SK-N-SH (cell line): ENCODE results near the gene GDPD1. TPM values are rescaled to one million over a fixed set of nuclear protein-coding genes. Genes with fewer than 3 reads are reported as not detected.
A peak's percentile ranks its signal among the peaks of the same experiment; 100 is the strongest.

Experiments
- CTCF ChIA-PET: fragments of 300-600, 350-600 bp; formaldehyde crosslinking; extraction: SDS; loops from one replicate; lab custom pipeline; 2021; lab: Yijun Ruan, JAX
- POLR2A ChIA-PET: fragments of 350-600 bp; sonication (Branson Sonifier 250); formaldehyde crosslinking; extraction: SDS; loops from one replicate; lab custom pipeline; 2020; ENCODE audit warnings: antibody characterized with exemption, inconsistent platforms; lab: Yijun Ruan, JAX
- DNase-seq: peaks from one replicate; pipeline ENCODE4 v3.0.0; 2012
- H2AFZ ChIP-seq: fragments of 200-600 bp; sonication (generic); 2 replicates; pipeline ENCODE4 v1.8.1; 2016; ENCODE audit warnings: antibody characterized with exemption, mild to moderate bottlenecking, low read depth
- H3F3A ChIP-seq: fragments of 200-600 bp; sonication (generic); replicated peaks from 2 replicates; pipeline ENCODE3; 2016; ENCODE audit warnings: antibody characterized with exemption, mild to moderate bottlenecking; ENCODE audit not compliant: insufficient read depth
- H3K27ac ChIP-seq, 2 experiments: fragments of 200-500 bp in 1 of 2; fragments of 200-600 bp in 1 of 2; sonication (Bioruptor generic) in 1 of 2; sonication (generic), shearing (Covaris generic) in 1 of 2; 2 replicates each; pipeline versions ENCODE4 v1.5.1 to v1.6.1; 2014 to 2016; ENCODE audit warnings: low read depth in 2 of 2, inconsistent platforms in 1 of 2, low read length in 1 of 2, mild to moderate bottlenecking in 1 of 2, mixed read lengths in 1 of 2
- H3K27me3 ChIP-seq: fragments of 200-600 bp; sonication (generic), shearing (Covaris generic); 2 replicates; pipeline ENCODE4 v1.6.1; 2016; ENCODE audit warnings: mixed run types; ENCODE audit not compliant: insufficient read depth
- H3K36me3 ChIP-seq, 2 experiments: fragments of 200-500 bp in 1 of 2; fragments of 200-600 bp in 1 of 2; sonication (Bioruptor generic) in 1 of 2; sonication (generic) in 1 of 2; replicated peaks in 1 of 2; 2 replicates each; pipeline versions ENCODE3 to v1.5.1; 2014 to 2016; ENCODE audit warnings: low read length in 1 of 2, mild to moderate bottlenecking in 1 of 2; ENCODE audit not compliant: insufficient read depth in 2 of 2, control insufficient read depth in 1 of 2
- H3K4me1 ChIP-seq, 2 experiments: fragments of 200-500 bp in 1 of 2; fragments of 200-600 bp in 1 of 2; sonication (Bioruptor generic) in 1 of 2; sonication (generic), shearing (Covaris generic) in 1 of 2; 2 replicates each; pipeline versions ENCODE4 v1.5.1 to v1.6.1; 2014 to 2016; ENCODE audit warnings: low read depth in 1 of 2, low read length in 1 of 2, mixed run types in 1 of 2; ENCODE audit not compliant: insufficient read depth in 2 of 2, control insufficient read depth in 1 of 2
- H3K4me2 ChIP-seq: fragments of 200-600 bp; sonication (generic), shearing (Covaris generic); 2 replicates; pipeline ENCODE4 v1.6.1; 2017; ENCODE audit warnings: mixed run types
- H3K4me3 ChIP-seq, 2 experiments: fragments of 200-500 bp in 1 of 2; fragments of 200-600 bp in 1 of 2; sonication (Bioruptor generic) in 1 of 2; sonication (generic), shearing (Covaris generic) in 1 of 2; 2 replicates each; pipeline versions ENCODE4 v1.5.1 to v1.8.1; 2014 to 2016; ENCODE audit warnings: low read depth in 2 of 2, inconsistent platforms in 1 of 2, low read length in 1 of 2, mild to moderate bottlenecking in 1 of 2, mixed read lengths in 1 of 2, moderate library complexity in 1 of 2
- H3K79me2 ChIP-seq: fragments of 200-600 bp; sonication (generic); 2 replicates; pipeline ENCODE4 v1.8.1; 2017; ENCODE audit warnings: mild to moderate bottlenecking; ENCODE audit not compliant: insufficient read depth
- H3K9ac ChIP-seq: fragments of 200-600 bp; sonication (generic); 2 replicates; pipeline ENCODE4 v1.6.1; 2017; ENCODE audit warnings: mixed run types
- H3K9me2 ChIP-seq: fragments of 200-600 bp; sonication (generic); 2 replicates; pipeline ENCODE4 v1.6.1; 2017; ENCODE audit warnings: mixed run types
- H3K9me3 ChIP-seq: fragments of 200-600 bp; sonication (generic); 2 replicates; pipeline ENCODE4 v1.6.1; 2017; ENCODE audit warnings: mixed run types, mild to moderate bottlenecking, moderate library complexity
- H4K20me1 ChIP-seq: fragments of 200-600 bp; sonication (generic); 2 replicates; pipeline ENCODE4 v1.6.1; 2017; ENCODE audit warnings: mild to moderate bottlenecking, mixed run types; ENCODE audit not compliant: insufficient read depth
- CTCF ChIP-seq: fragments of 200-600 bp; sonication (generic); IDR thresholded peaks from 2 replicates; pipeline ENCODE4 v1.6.1; 2017; ENCODE audit warnings: antibody characterized with exemption, mild to moderate bottlenecking, moderate library complexity
- EZH2phosphoT487 ChIP-seq: fragments of 200-600 bp; sonication (generic); IDR thresholded peaks from 2 replicates; pipeline ENCODE4 v1.6.1; 2017; ENCODE audit warnings: low read depth, mixed run types, mild to moderate bottlenecking, antibody characterized with exemption, moderate library complexity, borderline replicate concordance
- FOSL2 ChIP-seq: IDR thresholded peaks from 2 replicates; pipeline ENCODE4 v1.4.0; 2012; ENCODE audit warnings: low read depth, mild to moderate bottlenecking, moderate library complexity, borderline replicate concordance
- JUND ChIP-seq: IDR thresholded peaks from 2 replicates; pipeline ENCODE4 v1.4.0; 2012
- MEF2A ChIP-seq: IDR thresholded peaks from 2 replicates; pipeline ENCODE4 v1.4.0; 2012; ENCODE audit warnings: low read depth, borderline replicate concordance
- NFIC ChIP-seq: IDR thresholded peaks from 2 replicates; pipeline ENCODE4 v1.4.0; 2012; ENCODE audit warnings: borderline replicate concordance
- PBX3 ChIP-seq: IDR thresholded peaks from 2 replicates; pipeline ENCODE4; 2012
- POLR2AphosphoS5 ChIP-seq: IDR thresholded peaks from 2 replicates; pipeline ENCODE4 v1.6.1; 2012; ENCODE audit warnings: low read depth, low read length
- RXRA ChIP-seq: IDR thresholded peaks from 2 replicates; pipeline ENCODE4 v1.4.0; 2012; ENCODE audit warnings: low read depth, mild to moderate bottlenecking, borderline replicate concordance
- TCF12 ChIP-seq: IDR thresholded peaks from 2 replicates; pipeline ENCODE4 v1.4.0; 2012
- ZBTB33 ChIP-seq: IDR thresholded peaks from 2 replicates; pipeline ENCODE4 v1.4.0; 2012; ENCODE audit warnings: low read depth, borderline replicate concordance
- WGBS: methylation state at CpG from one replicate; pipeline ENCODE4 v1.1.6; 2017; ENCODE audit warnings: low lambda C conversion rate; 5-methylcytosine and 5-hydroxymethylcytosine counted together
- polyA plus RNA-seq, 3 experiments: library from polyadenylated mRNA; depleted of rRNA; stranded (reverse); fragments of >200 nt; gene quantifications; 2 replicates each; pipeline ENCODE4 v1.2.3, GENCODE V29; 2012
- TF ChIP-seq, protein P1 (sequence below): IDR thresholded peaks from 2 replicates; pipeline ENCODE4 v1.4.0; 2012; ENCODE audit warnings: low read depth
- TF ChIP-seq, protein P2 (sequence below): fragments of 150-350 bp; IDR thresholded peaks from 2 replicates; pipeline ENCODE4 v1.6.1; 2017; ENCODE audit warnings: antibody characterized with exemption, low read length, low read depth, borderline replicate concordance
- TF ChIP-seq, protein P3 (sequence below): IDR thresholded peaks from 2 replicates; pipeline ENCODE4 v1.6.1; 2012; ENCODE audit warnings: mild to moderate bottlenecking, low read depth, low read length, moderate library complexity
- TF ChIP-seq, protein P4 (sequence below): IDR thresholded peaks from 2 replicates; pipeline ENCODE4 v1.4.0; 2012; ENCODE audit warnings: low read depth, borderline replicate concordance

Gene GDPD1
- polyA plus RNA-seq, 1 of the 3 experiments (the other 2 are of a cell fraction) = 1.5 TPM

DNA sequence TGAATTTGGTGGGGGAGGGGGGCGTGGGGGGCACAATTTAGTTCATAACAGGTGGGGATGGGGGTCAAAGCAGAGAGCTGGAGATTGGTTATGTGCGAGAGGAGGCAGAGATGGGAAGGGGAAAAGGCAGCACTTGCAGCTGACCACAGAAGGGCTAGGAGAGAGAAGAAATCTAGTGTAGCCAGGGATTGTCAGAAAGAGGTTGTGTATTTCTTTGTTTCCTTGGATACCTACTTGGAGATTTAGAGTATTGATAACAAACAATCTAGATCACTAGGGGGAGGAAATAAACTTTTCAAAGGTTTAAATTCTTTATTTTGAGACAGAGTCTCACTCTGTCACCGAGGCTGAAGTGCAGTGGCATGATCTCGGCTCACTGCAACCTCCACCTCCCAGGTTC, 64.0 kb downstream of the GDPD1 start (continued):
- TF ChIP-seq ZBTB33 (no peak), NFIC (no peak), EZH2phosphoT487 (no peak), MEF2A (no peak), CTCF (no peak)

DNA sequence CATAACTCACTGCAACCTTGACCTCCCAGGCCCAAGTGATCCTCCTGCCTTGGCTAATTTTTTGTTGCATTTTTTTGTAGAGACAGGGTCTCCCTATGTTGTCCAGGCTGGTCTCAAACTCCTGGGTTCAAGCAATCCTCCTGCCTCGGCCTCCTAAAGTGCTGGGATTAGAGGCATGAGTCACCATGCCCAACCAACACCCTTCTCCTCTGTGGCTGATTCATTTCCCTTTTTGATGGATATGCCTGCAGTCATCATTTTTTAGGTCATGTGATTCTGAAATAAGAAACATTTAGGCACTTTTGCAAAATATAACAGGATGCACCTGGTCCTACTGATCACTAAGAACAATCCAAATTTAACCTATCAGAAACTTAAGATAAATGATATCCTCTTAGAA, 67.1 kb downstream of the GDPD1 start:
- Histone ChIP-seq H3K36me3 (no peaks in the 10 kb centered on the region), H3K27ac (no peak overlapping the region), H3K4me3 (no peak overlapping the region), H3K9me2 (no peaks in the 10 kb centered on the region), H3K9ac (no peak overlapping the region), H4K20me1 (no peaks in the 10 kb centered on the region), H3K27me3 (no peaks in the 10 kb centered on the region), H3K79me2 (no peaks in the 10 kb centered on the region), H3K4me2 (no peak overlapping the region), H3K9me3 (no peaks in the 10 kb centered on the region), H3F3A (peaks cover 8% of the 10 kb centered on the region), H3K4me1 (no peaks in the 10 kb centered on the region; a peak in 1 of 4 replicates), H2AFZ (0 out of 2 replicates have a peak overlapping the region, but pooled peaks have one; percentile 58)
- WGBS = 21% methylated on average over 1 of the region's 1 CpG
- DNase-seq = no peak
- POLR2A ChIA-PET = no interaction called here
- CTCF ChIA-PET = no interaction called here
- TF ChIP-seq FOSL2 (peak; percentile 77), MEF2A (no peak), PBX3 (0 out of 2 replicates have a peak, but pooled peaks have one; percentile 45), TCF12 (0 out of 2 replicates have a peak, but pooled peaks have one; percentile 6), EZH2phosphoT487 (no peak), RXRA (no peak), ZBTB33 (no peak), NFIC (no peak), POLR2AphosphoS5 (no peak), JUND (peak; percentile 49; the same call in 1 of the 2 replicates)
- TF ChIP-seq, protein P1, sequence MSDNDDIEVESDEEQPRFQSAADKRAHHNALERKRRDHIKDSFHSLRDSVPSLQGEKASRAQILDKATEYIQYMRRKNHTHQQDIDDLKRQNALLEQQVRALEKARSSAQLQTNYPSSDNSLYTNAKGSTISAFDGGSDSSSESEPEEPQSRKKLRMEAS = no peak
- TF ChIP-seq, protein P2, sequence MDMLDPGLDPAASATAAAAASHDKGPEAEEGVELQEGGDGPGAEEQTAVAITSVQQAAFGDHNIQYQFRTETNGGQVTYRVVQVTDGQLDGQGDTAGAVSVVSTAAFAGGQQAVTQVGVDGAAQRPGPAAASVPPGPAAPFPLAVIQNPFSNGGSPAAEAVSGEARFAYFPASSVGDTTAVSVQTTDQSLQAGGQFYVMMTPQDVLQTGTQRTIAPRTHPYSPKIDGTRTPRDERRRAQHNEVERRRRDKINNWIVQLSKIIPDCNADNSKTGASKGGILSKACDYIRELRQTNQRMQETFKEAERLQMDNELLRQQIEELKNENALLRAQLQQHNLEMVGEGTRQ = no peak
- TF ChIP-seq, protein P3, sequence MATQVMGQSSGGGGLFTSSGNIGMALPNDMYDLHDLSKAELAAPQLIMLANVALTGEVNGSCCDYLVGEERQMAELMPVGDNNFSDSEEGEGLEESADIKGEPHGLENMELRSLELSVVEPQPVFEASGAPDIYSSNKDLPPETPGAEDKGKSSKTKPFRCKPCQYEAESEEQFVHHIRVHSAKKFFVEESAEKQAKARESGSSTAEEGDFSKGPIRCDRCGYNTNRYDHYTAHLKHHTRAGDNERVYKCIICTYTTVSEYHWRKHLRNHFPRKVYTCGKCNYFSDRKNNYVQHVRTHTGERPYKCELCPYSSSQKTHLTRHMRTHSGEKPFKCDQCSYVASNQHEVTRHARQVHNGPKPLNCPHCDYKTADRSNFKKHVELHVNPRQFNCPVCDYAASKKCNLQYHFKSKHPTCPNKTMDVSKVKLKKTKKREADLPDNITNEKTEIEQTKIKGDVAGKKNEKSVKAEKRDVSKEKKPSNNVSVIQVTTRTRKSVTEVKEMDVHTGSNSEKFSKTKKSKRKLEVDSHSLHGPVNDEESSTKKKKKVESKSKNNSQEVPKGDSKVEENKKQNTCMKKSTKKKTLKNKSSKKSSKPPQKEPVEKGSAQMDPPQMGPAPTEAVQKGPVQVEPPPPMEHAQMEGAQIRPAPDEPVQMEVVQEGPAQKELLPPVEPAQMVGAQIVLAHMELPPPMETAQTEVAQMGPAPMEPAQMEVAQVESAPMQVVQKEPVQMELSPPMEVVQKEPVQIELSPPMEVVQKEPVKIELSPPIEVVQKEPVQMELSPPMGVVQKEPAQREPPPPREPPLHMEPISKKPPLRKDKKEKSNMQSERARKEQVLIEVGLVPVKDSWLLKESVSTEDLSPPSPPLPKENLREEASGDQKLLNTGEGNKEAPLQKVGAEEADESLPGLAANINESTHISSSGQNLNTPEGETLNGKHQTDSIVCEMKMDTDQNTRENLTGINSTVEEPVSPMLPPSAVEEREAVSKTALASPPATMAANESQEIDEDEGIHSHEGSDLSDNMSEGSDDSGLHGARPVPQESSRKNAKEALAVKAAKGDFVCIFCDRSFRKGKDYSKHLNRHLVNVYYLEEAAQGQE = no peak
- TF ChIP-seq, protein P4, sequence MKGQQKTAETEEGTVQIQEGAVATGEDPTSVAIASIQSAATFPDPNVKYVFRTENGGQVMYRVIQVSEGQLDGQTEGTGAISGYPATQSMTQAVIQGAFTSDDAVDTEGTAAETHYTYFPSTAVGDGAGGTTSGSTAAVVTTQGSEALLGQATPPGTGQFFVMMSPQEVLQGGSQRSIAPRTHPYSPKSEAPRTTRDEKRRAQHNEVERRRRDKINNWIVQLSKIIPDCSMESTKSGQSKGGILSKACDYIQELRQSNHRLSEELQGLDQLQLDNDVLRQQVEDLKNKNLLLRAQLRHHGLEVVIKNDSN = peak; percentile 49; the same call in 1 of the 2 replicates
